HPDE6-E6E7 (cell line): Measurements from ENCODE around the gene VTA1.
"Not testable (repeated sequence)": the region's sequence is repeated elsewhere in the genome, so short reads cannot be mapped to it uniquely, and the experiment has no call there.

ENCODE experiments used
- DNase-seq: peaks from one replicate; pipeline ENCODE4 v3.0.0; 2011; ENCODE audit warnings: missing footprints; ENCODE audit errors: extremely low spot score

Gene VTA1, protein sequence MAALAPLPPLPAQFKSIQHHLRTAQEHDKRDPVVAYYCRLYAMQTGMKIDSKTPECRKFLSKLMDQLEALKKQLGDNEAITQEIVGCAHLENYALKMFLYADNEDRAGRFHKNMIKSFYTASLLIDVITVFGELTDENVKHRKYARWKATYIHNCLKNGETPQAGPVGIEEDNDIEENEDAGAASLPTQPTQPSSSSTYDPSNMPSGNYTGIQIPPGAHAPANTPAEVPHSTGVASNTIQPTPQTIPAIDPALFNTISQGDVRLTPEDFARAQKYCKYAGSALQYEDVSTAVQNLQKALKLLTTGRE

DNA sequence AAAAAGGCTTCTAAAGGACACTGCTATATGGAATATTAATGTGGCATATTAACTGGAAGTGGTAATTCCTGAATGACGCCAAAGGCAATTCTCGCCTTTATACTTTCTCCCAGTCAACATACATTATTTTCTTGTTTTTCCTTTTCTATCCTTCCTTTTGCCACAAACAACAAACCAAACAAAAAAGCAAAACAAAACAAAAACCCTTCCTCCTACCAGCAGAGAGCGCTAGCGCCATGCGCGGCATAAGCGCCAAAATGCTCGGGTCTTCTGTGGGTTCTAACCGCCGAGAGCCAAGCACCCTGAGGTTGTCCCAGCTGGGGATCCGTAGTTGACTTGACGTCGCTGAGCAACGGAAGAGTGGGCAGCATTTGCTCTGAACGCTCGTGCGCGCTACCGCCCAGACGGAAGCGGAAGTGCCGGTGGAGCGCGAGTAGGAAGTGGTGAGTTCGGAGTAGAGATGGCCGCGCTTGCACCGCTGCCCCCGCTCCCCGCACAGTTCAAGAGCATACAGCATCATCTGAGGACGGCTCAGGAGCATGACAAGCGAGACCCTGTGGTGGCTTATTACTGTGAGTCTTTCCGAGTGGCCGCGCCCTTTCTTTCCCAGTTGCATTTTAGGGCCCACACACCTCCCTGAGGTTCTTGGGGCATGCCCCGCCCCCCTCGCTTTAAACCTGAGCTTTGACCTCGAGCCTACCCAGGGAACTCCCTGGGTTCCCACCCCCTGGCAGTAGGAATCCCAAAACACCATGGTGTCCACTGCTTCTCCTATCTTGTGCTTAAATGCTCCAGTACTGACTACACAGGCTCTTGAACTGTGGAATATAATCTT lies at the start of gene VTA1, which contains the start of gene NMBR:
VTA1 (plus strand) TSS at position 436 of the 835 bp plus-strand sequence; CDS start at position 461, 25 bp downstream.
NMBR (minus strand) TSS at position 295 of the 835 bp plus-strand sequence. CDS start 58,464 bp downstream, outside the sequence.
- DNase-seq, result peak; percentile 91

DNA sequence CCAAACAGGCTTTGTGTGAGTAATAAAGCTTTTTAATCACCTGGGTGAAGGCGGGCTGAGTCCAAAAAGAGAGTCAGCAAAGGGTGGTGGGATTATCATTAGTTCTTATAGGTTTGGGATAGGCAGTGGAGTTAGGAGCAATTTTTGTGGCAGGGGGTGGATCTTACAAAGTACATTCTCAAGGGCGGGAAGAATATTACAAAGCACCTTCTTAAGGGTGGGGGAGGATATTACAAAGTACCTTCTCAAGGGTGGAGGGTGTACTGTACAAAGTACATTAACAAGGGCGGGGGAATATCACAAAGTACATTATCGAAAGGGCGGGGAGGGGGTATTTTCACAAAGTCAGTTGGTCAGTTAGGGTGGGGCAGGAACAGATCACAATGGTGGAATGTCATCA lies 42.2 kb upstream of the VTA1 start:
- DNase-seq, result not testable (repeated sequence)

DNA sequence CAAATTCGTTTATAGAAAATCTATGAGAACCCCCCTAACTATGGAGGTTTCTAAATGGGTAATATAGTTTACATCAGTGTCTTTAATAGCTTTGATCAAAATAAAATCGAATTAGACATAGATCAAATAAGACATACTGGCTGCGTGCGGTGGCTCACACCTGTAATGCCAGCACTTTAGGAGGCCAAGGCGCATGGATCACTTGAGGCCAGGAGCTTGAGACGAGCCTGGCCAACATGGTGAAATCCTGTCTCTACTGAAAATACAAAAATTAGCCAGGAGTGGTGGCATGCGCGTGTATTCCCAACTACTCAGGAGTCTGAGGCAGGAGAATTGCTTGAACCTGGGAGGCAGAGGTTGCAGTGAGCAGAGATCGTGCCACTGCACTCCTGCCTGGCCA lies 36.2 kb upstream of the VTA1 start:
- not testable (repeated sequence) for DNase-seq

DNA sequence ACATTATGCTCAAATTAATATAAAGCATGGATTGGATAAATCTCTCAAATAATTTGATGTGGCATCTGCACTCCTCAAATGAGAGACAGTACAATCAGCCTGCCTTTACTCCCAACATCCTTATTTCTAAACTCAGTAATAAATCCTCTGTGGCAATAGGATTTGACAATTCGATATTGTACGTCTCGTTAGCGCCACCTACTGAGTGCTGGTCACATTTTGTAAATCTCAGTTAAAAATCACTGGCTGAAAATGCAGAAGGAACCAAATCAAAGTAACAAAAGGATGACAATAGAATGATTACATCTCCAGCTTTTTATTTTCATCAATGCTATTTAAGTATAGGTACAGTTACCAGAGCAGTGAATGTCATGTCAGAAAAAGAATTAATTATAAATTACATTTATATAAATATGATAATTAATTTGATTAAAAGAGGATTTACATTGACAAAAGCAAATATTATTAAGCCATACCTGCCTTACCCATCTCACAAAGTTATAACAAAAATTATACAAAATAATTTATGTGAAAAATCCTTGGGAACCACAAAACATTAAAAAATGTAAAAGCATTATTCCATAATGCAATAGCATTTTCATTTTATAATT lies 34.5 kb upstream of the VTA1 start:
- peak; percentile 29 for DNase-seq

DNA sequence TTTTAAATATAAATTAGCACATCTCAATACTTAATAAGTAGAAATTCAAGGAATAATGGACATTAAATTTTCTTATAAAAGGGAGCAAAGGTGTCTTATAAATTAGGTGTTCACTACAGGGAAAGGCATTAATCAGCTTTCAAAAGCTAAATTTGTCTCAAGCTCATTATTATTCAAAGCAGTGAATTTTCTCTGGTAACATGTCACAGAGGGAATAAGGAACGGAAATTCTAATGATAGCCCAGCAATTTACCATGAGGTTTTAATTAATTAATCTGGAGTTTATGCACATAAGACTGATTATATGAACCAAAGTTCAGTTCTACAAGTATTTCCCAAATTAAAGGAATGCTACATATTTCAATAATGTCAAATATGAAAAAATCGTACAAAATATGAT lies 29.7 kb upstream of the VTA1 start:
- no peak for DNase-seq

DNA sequence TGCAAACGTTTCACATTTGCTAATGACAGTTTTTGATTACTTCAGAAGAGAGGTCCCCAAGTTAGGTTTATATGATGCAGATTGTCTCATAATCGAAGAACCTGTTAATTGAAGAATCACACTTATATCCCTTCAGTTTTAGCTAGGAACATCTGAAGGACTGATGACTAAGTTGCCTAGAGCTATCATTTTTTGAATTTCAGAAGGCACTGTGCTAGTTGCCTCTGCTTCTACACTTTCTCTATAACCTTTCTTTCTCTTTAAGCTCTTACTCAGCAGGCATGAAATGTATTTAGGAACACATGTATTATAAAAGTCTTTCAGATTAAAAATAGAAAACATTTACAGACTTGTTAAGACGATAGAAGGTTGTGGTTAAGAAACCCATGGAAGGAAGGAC lies 28.7 kb upstream of the VTA1 start:
- no peak for DNase-seq

DNA sequence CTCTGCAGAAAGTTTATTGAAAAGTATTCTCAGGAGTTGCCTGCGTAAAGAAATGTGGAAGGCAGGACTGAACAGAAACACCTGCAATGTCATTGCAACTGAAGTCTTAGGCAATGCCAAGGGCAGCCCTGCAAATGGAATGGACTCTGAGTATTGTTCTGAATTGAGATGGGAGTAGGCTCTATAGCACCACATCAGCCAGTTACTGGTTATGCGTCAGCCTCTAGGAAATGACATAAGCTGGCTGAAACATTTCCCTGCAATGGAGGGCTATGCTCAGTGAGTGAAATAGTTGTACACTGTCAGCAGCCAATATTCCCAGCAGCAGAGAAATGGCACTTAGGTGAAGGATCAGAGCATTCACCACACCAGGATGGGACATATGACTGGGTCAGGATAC lies 28.1 kb upstream of the VTA1 start:
- no peak for DNase-seq

DNA sequence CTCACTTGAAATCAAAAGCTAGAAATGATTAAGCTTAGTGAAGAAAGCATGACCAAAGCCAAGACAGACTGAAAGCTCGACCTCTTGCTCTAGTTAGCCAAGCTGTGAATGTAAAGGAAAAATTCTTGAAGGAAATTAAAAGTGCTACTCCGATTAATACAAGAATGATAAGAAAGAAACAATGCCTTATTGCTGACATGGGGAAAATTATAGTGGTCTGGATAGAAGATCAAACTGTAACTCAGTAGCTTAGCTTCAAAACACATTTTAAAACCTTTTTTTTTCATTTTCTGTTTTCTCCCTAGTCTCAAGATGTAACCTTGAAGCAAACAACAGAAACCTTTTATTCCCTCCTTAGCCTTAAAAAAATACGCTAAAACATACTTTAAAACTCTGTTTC lies 25.7 kb upstream of the VTA1 start:
- no peak for DNase-seq

DNA sequence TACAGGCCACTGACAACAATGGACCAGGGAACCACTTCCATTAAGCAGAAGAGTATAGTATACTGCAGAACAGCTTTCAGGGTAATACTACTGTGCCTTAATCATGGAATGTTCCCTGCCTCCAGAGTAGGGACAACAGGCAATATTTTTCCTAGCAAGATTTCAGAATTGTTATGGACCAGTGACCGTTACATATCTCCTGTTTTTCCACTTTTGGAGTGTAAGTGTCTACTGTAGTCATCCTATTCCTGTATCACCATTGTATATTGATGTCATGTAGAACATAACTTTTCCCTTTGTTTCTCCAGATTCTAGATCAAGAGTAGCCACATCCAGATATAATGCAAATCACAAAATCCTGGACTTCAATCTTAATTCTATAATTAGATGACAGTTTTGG lies 16.2 kb upstream of the VTA1 start:
- no peak for DNase-seq

DNA sequence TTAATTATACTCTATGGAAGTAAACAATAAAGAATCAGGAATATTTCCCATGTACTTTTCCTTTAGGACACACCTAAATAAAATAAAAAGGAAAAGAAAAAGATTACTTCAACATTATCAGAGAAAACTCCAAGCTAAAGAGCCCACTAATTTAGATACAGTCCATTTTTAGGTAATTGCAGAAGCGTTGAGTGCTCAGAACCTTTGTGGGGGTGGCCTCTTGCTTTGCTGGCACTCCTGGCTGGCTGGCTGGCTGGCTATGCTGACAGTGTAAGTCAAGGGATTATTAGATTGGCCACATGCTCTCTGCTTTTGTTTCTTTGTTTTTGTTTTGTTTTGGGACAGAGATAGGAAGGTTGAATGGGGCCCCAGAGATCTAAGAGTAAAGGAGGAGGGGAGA lies 14.4 kb upstream of the VTA1 start, which contains the start of gene GJE1:
GJE1 (plus strand) TSS at position 301 of the 400 bp plus-strand sequence. CDS start 234 bp downstream, outside the sequence.
- DNase-seq, result no peak

DNA sequence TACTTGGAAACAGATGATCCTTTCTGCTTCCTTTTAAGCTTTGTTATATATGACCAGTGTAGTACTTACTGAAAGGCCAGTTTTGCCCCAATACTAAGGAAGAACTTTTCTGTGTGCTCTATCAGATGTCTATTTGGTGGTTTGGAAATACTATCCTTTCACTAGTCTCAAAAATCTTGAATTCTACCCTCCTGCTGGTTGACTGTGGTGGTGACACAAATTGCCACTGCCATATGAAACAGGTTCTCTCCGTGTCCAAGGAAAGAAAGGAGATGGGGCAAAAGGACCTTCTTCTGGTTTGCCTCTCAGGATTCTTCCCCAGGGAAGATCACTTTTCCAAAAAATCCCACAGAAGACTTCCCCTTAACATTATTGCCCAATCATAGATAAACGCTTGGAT lies 8.2 kb upstream of the VTA1 start:
- no peak for DNase-seq

DNA sequence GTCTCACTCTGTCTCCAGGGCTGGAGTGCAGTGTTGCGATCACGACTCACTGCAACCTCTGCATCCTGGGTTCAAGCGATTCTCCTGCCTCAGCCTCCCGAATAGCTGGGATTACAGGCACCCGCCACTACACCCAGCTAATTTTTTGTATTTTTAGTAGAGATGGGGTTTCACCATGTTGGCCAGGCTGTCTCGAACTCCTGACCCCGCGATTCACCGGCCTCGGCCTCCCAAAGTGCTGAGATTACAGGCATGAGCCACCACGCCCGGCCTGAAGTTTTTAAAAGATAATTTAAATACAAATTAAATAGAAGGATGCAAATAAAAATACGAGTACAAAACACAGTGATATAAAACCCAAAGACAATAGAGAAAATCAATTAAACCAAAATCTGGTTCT lies 5.5 kb upstream of the VTA1 start:
- DNase-seq, result not testable (repeated sequence)

DNA sequence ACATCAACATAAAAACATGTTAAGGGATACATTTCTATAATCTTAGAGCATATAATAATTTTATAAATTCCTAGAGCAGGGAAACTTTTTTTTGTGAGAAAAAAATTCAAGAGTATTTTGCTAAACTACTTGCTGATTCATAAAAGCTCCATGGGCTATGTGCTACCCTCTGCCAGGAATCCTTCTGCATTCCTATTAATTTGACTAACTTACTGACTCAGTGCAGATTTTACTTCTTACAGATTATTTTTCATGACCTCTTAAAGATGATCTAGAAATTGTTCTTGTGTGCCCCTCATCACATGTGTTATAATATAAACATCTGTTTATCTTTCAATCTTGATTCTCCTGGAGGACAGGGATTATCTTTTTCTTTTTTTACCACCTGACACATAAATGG lies 5.7 kb downstream of the VTA1 start:
- DNase-seq, result no peak

DNA sequence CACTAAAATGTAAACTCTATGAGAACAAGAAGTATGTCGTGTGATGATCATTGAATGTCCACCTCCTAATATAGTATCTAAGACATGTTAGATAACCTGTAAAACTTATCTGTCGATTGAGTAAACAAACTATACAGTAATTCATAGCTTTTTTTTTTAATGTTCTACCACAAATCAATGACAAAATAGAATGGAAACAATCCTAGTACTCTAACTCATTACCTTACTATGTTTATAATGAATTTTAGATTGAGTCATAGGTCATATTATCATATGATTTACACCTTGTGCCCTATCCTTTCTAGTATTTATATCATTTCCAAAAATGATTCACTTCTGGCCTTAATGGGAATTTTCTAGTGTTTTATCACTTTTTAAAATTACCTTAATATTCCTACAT lies 6.1 kb downstream of the VTA1 start:
- DNase-seq, result no peak

DNA sequence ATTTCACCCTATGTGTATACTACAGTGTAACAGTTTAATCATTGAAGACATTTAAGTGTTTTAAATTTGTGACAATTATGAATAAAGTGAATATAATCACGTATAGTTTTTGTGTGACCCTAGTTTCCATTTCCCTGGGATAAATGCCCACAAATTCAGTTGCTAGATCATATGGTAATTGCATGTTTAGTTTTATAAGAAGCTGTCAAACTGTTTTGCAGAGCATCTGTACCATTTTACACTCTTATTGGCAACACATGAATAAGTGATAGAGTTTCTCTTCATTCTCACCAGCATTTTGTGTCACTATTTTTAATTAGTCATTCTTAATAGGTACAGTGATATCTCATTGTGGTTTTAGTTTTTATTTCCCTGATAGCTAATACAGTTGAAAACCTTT lies 7.3 kb downstream of the VTA1 start:
- no peak for DNase-seq

DNA sequence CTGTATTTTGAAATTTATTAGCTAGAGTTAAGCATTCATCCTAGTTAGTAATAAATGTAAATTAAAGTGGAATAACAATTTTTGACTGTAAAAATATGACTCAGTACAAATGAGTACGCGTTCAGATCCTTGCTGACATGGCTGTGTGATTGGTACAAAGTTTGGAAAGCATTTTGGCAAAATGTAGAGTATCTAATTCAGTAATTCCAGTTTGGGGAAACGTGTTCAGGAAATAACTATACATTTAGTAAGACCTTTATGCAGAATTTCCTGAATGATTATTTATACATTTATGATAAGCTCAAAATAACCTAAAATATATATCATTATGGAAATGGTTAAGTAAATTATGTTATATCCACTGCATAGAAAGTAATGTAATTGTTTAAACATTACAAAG lies 8.0 kb downstream of the VTA1 start:
- no peak for DNase-seq

DNA sequence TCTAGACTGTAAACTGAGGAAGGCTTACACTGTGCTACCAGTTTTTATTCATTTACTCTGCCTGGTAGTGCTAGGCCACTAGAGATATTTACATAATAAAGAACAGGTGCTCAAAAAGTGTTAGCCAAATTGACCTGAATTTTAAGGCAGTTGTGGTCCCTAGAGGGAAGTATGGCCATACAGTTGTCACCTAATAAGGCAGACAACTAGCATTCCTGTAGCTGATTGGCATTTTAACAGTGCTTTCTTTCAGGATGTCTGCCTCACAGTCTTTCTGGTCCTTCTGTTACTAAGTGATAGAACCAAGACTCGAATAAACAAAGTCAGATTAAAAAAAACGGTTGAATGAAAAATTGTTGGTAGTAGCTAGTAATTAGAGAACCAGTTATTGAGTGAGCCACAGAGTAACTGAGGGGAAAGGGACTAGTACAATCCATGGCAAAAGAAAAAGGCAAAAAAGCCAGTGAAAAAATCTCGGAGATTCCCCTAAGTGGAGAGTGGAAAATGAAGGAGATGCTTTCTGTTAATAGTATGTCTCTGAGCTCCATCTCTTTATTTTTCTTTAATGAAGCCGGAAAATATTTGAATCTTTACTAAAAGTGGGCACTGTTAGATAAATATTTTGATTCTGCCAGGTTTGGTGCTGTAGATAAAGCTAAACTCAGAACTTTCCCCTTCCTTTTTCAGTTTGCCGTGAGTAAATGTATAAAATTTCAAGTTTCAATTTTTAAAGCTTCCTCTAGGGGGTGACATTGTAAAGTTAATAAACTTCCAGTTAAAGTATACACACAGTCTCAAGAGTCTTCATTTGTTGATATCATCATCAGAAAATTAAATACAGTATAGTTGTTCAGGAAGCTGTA lies 9.1 kb downstream of the VTA1 start:
- DNase-seq, result peak; percentile 5

DNA sequence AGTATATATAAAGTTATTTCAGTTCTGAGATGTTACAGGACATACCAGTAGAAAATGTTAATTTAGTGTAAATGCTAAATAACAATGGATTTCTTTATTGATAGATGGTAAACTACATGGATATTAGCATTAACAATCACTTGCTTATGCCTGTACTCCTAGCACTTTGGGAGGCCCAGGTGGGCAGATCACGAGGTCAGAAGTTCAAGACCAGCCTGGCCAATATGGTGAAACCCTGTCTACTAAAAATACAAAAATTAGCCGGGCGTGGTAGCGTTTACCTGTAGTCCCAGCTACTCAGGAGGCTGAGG lies 9.7 kb downstream of the VTA1 start:
- not testable (repeated sequence) for DNase-seq

DNA sequence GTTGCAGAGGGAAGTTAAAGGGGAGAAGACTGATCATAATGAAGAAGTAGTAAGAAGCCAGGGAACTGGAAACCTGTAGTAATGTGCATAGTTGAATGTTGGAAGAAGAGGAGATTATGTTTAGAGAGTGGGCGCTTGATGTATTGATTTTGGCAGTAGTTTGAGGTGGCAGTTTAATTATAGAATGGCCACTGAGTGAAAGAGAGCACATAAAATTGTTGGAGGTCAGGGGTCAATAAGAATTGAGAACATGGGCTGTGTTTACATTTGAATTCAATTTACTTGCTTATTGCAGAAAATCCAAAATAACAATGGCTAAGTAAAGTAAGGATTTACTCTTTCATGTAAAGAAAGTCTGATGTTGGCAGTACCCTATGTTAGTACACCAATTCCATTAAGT lies 15.7 kb downstream of the VTA1 start:
- no peak for DNase-seq

DNA sequence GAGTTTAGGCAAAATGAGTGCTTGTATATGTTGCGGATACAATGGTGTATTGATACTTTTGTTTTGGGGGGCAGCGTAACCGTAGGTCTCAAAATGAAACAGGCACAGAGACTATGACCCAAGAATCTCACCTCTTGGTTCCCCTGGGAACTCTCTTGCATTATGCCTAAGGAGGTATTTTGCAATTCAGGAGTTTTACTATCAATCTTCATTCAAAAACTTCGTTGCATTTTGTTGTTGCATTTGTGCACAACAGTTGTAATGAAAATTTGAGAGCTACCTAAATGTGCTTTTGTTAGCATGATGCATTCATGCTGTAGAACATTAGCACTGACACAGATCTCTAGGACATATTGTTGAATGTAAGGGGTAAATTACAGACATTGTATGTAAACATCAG lies 18.2 kb downstream of the VTA1 start:
- no peak for DNase-seq

DNA sequence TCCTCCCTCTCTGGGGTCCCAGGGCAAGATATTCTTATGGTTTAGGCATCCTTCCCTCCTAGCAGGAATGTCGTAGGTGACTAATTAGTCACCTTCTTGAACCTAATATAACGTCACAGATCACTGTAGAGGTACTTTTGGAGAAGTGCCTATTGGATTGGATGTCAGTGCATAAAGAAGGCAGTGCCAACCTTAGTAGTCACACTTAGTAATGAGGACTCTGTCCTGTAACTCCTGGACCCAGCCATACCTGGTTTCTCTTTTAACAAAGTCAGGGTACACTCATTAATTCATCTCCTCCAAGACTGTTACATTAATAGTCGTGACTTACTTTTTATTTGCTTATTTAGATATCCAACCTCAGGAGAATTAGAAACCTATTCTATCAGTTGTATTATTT lies 20.0 kb downstream of the VTA1 start:
- DNase-seq, result no peak

DNA sequence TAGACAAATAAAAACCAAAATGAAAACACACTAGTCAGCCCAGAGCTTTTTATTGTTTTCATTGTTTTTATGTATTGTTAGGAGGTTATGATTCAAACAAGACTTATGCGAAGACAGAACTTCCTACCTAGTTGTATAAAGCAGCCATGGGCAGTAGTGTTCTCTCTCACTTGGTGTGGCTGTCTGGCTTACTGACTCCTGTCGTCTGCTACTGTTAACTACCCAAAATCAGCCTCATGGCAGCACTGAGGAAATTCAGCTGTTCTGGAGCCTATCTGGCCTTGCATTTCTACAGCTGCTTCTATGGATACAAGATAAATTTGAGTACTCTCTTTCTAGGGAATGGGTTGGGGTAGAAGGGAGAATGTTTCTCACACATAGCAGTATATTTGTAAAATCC lies 20.4 kb downstream of the VTA1 start:
- DNase-seq, result no peak
